ENCODE results near the gene ANGPTL7.

GRCh38 chr1:11227106-11228077, 38.2 kb downstream of the ANGPTL7 start:
- TF ChIP-seq CTCF (IDR thresholded peaks at IDR 0.05) (no peak), POLR2A (IDR thresholded peaks at IDR 0.05) (no peak)
